Skin epidermis (tissue), 12 donors: ENCODE results near the gene USP12.
"Not testable (repeated sequence)": the region's sequence is repeated elsewhere in the genome, so short reads cannot be mapped to it uniquely, and the experiment has no call there.

ENCODE experiments used
- H3K27ac ChIP-seq, 21 experiments: fragments of 200-600 bp; sonication (generic) in 11 of 21; one replicate each; pipeline ENCODE4 v1.5.0; 2020; ENCODE audit warnings: mild to moderate bottlenecking in 3 of 21, inconsistent platforms in 2 of 21, moderate library complexity in 2 of 21
- H3K4me3 ChIP-seq, 7 experiments: fragments of 200-600 bp; sonication (generic) in 2 of 7; one replicate each; pipeline ENCODE4 v1.5.0; 2020; ENCODE audit warnings: inconsistent platforms in 2 of 7, mild to moderate bottlenecking in 2 of 7, moderate library complexity in 1 of 7

USP12 gene

DNA sequence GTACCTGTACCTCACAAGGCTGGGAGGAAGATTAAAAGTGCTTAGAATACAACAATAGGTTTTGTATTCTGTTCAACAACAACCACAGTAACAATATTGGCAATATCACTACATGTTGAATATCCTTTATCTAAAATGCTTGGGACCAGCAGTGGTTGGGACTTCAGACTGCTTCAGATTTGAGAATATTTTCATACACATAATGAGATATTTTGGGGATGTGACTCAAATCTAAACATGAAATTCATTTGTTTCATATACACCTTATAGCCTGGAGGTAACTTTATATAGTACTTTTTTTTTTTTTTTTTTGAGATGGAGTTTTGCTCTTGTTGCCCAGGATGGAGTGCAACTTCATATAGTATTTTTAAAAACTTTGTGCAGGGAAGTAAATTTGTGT is 73.9 kb downstream of the USP12 start:
- Histone ChIP-seq H3K27ac (no peak overlapping the region), H3K4me3 (no peak overlapping the region)

DNA sequence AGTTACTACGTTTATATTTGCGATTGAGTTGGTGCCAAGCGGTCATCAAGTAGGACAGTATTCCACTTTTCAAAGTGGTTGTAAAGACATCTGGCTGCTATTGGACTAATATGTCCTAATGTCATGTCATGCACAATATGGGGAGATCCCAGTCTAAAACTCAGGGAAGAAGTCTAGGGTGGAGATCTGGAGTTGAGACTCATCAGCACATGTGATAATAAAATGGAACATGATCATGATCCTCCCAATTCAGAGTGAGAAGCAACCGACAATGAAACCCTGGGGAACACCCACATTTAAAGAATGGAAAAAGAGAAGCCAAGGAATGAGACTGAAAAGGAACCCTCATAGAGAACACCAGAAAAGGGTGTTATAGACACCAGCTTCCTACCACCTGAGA is 80.2 kb downstream of the USP12 start:
- no peak overlapping the region for H3K4me3 ChIP-seq
- H3K27ac ChIP-seq: no peak overlapping the region

DNA sequence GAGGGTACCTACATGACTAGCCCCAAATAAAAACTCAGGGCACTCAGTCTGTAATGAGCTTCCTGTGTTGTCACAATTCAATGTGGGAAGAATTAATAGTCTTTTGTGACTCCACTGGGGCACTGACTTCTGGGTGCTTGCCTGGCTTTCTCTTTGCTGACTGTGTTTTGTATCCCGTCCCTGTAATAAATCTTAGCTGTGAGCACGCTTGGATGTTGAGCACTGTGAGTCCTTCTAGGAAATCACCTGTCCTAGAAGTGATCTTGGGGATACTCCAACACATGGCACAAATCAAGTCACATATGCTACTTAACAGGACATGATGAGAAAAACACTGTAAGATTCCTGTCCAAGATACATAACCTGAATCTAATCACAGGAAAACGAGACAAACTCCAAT is 83.0 kb downstream of the USP12 start:
- no peak overlapping the region for H3K27ac ChIP-seq
- H3K4me3 ChIP-seq: no peak overlapping the region

DNA sequence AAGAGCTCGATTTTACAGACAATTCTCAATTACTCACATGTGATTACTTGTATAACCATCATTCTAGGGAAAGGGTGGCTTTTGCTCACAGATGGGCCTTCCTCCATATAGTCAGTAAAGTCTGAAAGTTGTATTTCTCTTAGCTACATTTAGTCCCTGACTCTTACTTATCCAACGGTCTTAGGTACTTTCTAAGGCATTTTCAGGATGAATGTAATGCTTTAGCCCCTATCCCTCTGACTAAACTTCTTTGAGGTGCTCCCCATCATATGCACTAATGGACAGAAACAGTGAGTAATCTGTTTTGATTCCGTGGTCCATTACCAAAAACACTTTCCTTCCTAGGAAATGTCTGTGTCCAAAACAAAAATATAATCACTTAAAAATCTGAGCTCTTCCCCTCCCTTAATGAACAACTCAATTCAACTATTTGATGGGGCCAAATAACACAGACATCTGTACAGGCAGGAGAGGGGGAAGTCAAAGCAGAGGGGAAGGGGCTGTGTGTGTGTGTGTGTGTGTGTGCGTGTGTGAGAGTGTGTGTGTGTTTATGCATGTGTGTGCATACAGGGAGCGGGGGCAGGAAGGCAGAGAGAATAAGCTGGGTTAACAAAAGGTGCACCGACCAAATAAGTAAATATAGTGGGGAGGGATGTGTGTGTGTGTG is 84.9 kb downstream of the USP12 start:
- no peak overlapping the region for H3K4me3 ChIP-seq
- H3K27ac ChIP-seq: no peak overlapping the region

DNA sequence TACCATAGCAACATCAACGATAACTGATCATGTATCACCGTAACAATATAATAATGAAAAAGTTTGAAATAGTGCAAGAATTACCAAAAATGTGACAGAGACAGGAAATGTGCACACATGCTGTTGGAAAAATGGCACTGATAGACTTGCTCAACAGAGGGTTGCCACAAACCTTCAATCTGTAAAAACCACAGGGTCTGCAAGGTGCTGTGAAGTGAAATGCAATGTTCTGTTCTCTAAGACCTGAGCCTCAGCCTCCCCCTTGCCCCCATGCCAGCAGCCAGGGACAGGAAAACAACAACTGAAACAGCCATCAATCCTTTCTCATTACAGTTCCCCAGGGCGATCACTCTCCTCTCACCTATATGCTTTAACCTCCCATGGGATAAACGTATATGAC is 88.4 kb downstream of the USP12 start:
- no peak overlapping the region for H3K4me3 ChIP-seq
- no peak overlapping the region for H3K27ac ChIP-seq

DNA sequence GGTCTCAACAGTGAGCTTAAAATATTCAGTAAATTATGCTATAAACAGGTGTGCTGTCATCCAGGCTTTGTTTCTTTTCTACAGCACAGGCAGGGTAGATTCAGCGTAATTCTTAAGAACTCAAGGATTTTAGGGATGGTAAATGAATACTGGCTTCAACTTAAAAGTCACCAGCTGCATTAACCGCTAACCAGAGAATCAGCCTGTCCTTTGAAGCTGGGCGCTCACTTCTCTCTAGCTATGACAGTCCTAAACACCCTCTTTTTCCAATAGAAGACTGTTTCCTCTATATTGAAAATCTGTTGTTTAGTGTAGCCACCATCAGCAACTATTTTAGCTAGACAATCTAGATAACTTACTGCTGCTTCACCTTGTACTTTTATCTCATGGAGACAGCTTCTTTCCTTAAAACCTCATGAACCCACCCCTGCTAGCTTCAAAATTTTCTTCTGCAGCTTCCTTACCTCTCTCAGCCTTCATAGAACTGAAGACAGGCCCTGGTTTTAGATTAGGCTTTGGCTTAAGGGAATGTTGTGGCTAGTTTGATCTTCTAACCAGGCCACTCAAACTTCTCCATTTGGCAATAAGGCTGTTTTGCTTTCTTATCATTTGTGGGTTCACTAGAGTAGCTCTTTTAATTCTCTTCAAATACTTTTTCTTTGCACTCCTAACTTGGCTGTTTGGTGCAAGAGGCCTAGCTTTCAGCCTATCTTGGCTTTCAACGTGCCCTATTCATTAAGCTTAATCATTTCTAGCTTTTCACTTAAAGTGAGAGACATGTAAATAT is 89.5 kb downstream of the USP12 start:
- no peak overlapping the region for H3K4me3 ChIP-seq
- H3K27ac ChIP-seq: no peak overlapping the region

DNA sequence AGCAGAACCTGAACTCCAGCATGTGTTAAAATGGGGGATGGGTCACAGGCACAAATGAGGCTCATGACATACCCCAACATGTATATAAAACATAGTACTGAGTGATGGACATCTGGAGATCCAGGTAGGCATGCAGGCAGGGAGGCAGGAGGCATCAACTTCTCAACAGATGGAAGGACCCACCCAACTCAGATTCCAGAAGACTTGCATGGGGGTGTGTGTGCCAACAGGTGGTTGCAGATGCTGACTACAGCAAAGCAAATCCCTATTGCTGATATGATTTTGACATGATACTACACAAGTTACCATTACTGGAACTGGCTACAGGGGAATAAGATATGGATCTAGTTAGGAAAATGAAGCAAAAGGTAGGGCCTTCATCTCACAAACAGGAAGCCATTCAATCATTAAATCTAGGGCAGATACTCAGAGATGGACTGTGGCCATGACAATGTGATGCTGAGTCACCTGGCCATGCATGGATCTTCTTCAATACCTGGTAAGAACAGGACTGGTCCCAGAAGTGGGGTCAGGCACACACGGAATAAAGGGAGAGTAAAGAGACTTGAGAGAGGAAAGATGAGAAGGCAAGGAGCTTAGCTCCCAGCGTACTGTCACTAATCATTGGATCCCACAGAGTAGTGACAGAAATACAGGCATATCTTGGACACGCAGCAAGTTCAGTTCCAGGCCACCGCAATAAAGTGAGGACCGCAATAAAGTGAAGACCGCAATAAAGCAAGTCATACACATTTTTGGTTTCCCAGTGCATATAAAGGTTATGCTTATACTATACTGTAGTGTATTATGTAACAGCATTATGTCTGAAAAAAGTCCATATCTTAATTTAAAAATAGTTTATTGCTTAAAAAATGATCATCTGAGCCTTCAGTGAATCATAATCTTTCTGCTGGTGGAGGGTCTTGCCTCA is 91.3 kb downstream of the USP12 start:
- no peak overlapping the region for H3K4me3 ChIP-seq
- H3K27ac ChIP-seq: no peak overlapping the region

DNA sequence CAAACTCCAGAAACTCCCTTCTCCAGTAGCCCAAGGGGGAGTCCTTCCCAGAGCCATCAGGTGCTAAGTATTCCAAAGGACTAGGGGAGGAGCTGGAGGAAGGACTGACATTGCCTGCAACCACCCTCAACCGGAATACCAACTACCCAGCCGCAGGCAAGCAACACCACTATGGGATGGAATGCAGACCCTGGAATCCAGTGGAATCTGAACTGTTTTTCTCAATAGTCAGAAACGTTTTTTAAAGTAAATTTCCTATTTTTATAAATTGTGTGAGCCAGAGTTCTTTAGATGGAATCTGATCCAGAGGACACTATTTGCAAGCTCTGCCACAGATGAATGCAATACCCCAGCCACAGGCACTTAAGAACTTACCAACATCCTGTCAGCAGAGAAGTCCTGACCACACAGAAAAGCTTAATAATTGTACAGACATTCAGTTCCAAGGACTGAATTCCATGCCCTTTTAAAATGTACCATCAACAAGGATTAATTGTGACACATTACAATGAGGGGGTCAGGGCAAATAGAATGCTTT is 92.1 kb downstream of the USP12 start:
- Histone ChIP-seq H3K4me3 (no peak overlapping the region), H3K27ac (no peak overlapping the region)

DNA sequence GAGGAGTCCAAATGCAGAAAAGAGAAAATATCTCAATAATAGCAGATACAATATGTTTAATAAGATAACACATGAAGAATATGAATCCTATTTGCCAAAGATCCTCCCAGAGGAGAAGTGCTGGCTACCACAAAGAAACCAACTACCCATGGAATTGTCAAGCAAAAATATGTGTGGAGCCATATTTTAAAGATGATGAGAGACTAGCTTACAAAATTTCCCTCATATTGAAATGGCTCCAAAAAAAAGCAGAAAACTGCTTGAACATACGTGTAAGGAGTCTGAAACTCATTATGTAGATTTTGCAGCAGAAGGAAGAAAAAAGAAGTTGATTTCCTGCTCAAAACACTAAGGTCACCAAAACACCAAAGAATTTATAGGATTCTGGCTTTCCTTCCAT is 94.2 kb downstream of the USP12 start:
- H3K4me3 ChIP-seq: no peak overlapping the region
- H3K27ac ChIP-seq: no peak overlapping the region

DNA sequence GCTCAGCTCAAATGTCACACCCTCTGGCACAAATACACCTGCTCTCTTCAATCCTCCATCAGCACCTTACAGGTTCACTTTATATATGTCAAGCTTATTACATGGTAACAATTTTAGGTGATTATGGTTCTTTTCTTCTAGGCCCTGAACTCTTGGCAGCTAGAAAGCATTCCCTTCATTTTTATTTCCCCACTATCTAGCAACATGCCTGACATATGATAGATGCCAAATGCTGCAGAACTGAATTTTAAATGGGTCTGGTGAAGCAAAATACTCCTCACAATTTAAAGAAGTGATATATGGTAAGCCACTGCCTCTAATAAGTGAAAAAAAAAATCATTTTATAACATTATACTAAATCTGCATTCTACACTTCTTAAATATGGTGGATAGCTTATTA is 95.2 kb downstream of the USP12 start:
- no peak overlapping the region for H3K27ac ChIP-seq
- no peak overlapping the region for H3K4me3 ChIP-seq

DNA sequence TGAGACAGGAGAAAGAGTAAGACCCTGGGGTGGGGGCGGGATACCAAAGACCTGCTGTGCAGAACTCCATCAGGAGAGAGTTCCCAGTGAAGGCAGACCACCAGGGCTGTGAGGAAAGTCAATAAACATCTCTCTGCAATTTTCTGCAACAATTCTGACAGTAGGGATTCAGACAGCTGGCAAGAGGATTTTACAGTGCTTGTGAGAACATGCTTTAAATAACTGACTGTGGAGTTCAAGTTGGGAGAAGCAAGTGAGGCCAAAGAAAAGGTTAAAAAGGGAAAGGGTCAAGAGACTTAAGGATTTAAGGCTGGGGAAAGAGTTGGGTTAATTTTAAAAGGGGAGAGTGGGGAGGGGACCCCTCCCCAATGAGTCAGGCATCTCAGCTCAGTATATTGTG is 98.4 kb downstream of the USP12 start:
- Histone ChIP-seq H3K4me3 (no peak overlapping the region), H3K27ac (no peak overlapping the region)

DNA sequence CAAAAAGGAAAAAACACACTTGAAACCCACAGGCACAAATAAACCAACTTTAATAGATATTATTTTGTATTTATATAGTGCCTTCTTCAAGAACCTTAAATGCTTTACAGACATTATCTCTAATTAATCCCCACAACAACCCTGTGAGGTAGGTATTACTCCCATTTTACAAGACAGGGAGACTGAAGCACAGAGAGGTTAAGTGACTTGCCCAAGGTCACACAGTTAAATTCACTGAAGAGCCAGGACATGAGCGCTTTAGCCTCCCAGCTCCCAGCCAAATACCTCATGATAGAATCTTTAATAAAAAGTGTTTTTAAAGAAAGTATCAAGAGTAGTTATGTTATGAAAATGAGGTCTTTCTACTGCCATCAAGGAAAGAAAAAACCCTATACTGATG is 105.5 kb downstream of the USP12 start:
- not testable (repeated sequence) for H3K27ac ChIP-seq, H3K4me3 ChIP-seq

DNA sequence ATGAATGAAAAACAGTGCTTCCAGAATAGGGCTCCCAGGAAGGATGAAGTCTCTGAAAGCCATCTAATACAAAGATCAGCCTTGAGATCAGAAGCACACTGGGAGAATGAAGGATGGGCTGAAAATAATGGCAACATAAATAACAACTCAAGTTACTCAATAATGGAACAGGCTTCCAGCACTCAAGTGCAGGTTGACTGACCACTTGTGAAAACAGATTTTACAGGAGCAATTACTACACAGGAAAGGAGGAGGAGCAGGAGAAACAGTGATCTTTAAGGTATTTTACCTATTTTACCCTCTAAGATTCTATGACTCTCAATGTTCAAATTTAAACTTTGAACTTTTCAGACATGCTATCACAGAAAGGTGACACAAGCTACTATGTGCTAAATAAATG is 106.0 kb downstream of the USP12 start:
- Histone ChIP-seq H3K4me3 (no peak overlapping the region), H3K27ac (no peak overlapping the region)

DNA sequence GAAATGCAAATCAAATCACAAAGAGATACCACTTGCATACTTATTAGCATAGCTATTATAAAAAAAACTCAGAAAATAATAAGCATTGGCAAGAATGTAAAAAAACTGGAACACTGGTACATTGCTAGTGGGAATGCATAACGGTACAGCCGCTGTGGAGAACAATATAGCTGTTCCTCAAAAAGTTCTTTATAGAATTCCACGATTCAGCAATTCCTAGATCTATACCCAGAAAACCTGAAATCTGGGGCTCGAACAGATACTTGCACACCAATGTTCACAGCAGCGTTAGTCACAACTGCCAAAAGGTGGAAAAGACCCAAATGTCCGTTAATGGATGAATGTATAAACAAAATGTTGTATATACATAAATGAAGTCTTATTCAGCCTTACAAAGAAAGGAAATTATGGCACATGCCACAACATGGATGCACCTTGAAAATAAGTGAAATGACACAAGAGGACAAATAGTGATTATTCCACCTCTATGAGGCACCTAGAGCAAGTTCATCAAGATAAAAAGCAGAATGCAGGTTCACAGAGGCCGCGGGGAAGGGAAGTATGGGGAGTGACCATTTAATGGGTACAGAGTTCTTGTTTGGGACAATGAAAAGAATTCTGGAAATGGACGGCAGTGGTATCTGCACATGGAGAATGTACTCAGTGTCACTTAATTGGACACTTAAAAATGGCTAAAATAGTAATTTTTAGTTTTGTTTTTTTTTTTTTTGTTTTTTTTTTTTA is 107.2 kb downstream of the USP12 start:
- H3K4me3 ChIP-seq: no peak overlapping the region
- H3K27ac ChIP-seq: no peak overlapping the region

DNA sequence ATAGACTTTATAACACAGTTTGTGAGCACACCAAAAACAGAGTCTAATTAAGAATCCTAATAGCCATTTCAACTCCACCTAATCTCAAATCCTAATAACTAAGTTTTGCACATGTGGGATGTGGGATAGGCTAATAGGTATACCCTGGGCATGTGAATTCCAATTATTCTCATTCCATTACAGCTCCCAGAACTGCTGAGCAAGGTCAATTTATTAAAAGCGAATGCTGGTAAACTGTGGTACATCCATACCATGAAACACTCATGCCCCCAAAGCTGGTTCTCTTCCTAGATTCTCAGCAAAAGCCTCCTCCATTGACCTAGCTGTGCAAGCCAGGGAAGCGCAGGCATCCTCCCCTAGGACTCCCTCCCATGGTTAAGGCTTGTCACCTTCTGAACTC is 113.8 kb downstream of the USP12 start:
- Histone ChIP-seq H3K27ac (no peak overlapping the region), H3K4me3 (no peak overlapping the region)

DNA sequence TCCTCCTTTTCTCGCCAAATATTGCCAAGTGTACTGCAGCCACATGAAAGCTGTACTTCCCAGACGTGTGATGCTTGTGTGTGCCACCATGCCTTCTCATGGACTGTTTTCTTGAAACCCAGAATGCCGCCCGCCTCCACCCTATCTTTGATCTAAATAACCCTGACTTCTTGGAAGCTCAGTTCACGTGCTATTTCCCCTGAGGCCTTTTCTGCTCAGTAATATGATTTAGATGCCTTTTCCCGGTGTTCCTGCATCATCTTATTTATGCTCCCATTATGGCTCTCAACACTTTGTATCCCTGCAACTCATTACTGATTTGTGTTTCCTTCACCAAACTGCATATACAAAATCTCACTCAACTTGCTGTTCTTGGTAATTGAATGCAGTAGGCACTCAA is 116.1 kb downstream of the USP12 start:
- H3K4me3 ChIP-seq: no peak overlapping the region
- no peak overlapping the region for H3K27ac ChIP-seq

DNA sequence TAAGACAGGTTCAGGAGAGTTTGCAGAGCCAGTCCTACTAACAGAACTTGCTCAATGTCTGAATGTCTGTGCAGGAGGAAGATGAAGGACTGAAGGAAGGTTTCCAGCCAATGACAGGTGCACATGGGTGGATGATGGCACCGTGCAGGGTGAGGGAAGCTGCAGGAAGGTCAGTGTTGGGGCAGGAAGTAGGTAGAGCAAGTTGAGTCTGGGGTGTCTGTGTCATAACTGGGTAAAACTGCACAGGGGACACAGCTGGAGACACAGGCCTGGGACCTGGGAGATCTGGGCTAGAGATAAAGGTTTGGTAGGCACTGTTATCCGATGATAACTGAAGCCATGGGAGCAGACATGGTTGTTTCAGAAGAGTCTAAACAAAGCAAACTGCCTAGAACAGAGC is 116.9 kb downstream of the USP12 start:
- H3K4me3 ChIP-seq: no peak overlapping the region
- no peak overlapping the region for H3K27ac ChIP-seq

DNA sequence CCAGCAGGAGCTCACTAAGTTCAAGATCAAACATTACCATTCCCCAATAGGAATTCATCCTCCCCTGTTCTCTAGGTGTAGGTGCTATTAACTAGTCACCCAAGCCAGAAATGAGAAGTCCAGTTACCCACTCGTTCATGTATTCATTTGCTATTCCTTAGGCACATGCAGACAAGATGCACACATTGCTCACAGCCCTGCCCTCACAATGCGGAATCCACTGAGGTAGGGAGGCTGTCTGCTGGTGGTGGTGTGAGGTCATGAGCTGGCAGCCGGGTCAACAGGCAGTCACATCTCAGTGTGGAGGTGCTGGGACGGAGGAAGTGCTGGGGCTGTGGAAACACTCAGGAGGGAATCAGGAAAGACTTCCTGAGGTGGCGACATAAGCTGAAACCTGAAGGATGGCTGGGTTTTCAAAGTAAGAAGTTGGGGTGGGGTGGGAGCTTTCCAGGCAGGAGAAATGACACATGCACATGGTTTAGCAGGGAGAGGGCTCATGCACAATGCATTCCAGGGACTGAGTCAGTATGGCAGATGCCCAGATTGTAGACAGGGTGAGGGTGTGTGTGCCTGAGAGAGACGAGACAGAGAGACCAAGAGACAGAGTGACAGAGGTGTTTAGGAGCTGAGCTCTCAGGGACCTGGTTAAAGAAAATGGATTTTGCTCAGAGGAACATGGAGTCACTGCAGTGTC is 117.6 kb downstream of the USP12 start:
- Histone ChIP-seq H3K4me3 (no peak overlapping the region), H3K27ac (no peak overlapping the region)

DNA sequence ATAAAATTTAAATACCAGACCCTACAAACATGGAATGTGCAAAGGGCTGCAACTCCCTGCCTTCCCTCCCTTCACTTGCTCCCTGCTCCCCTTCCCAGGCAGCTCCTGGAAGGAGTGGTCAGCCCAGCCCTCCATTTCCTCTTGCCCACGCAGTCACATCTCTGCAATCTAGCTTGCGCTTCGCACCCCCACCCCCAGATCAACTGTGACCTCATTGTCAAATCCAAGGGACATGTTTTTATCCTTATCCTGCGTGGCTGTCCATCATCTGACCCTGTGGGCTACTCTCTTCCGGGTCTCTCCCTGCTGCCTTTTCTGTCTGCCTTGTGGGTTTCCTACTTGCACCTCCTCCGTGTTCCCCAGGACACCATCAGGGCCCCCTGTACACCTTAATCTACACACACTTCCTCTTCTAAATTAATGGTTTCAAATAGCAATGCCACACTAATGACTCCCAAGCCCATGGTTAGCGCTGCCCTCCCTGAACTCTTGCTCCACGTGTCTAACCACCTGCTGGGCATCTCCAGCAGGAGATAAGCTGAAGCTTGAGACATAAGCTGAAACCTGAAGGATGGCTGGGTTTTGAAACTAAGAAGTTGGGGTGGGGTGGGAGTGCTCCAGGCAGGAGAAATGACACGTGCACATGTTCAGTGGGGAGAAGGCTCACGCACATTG is 118.3 kb downstream of the USP12 start:
- Histone ChIP-seq H3K4me3 (no peak overlapping the region), H3K27ac (no peak overlapping the region)
